Mammary epithelial cell (primary cell): ENCODE results near the gene APBB3.

ENCODE experiments used
- EZH2 ChIP-seq: IDR thresholded peaks from 2 replicates; pipeline ENCODE4 v1.6.1; 2012; ENCODE audit warnings: low read length, inconsistent platforms, borderline replicate concordance
- TF ChIP-seq, protein P1 (sequence below), 2 donors: IDR thresholded peaks in 1 of 2; conservative IDR thresholded peaks in 1 of 2; 2 replicates each; pipeline ENCODE4 v1.5.1; 2011 to 2012; ENCODE audit warnings: inconsistent platforms in 2 of 2, low read length in 2 of 2, mild to moderate bottlenecking in 2 of 2, control low read depth in 1 of 2, low read depth in 1 of 2; ENCODE audit not compliant: insufficient read depth in 1 of 2; ENCODE audit errors: extremely low read depth in 1 of 2

- no peak for TF ChIP-seq EZH2
- TF ChIP-seq, protein P1, sequence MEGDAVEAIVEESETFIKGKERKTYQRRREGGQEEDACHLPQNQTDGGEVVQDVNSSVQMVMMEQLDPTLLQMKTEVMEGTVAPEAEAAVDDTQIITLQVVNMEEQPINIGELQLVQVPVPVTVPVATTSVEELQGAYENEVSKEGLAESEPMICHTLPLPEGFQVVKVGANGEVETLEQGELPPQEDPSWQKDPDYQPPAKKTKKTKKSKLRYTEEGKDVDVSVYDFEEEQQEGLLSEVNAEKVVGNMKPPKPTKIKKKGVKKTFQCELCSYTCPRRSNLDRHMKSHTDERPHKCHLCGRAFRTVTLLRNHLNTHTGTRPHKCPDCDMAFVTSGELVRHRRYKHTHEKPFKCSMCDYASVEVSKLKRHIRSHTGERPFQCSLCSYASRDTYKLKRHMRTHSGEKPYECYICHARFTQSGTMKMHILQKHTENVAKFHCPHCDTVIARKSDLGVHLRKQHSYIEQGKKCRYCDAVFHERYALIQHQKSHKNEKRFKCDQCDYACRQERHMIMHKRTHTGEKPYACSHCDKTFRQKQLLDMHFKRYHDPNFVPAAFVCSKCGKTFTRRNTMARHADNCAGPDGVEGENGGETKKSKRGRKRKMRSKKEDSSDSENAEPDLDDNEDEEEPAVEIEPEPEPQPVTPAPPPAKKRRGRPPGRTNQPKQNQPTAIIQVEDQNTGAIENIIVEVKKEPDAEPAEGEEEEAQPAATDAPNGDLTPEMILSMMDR (conservative IDR thresholded peaks at IDR 0.05 in 1 of 2, IDR thresholded peaks at IDR 0.05 in 1 of 2; ENCODE audit: extremely low read depth in 1 of 2, insufficient read depth in 1 of 2, low read depth in 1 of 2, low read length in 2 of 2), result no peak
These were observed 54.5 kb downstream of the APBB3 start for GRCh38 chr5:140509898-140510297.
